GM10248 (cell line): Measurements from ENCODE around the gene TYW1B.
"Not testable (repeated sequence)": the region's sequence is repeated elsewhere in the genome, so short reads cannot be mapped to it uniquely, and the experiment has no call there.

Experiments
- CTCF ChIA-PET: fragments of 300-600 bp; sonication (Branson Sonifier 250); formaldehyde crosslinking; extraction: SDS; loops from one replicate; lab custom pipeline; 2021; ENCODE audit warnings: antibody characterized with exemption; lab: Yijun Ruan, JAX
- POLR2A ChIA-PET: fragments of 350-650 bp; sonication (Branson Sonifier 250); formaldehyde crosslinking; extraction: SDS; loops from one replicate; lab custom pipeline; 2020; ENCODE audit warnings: antibody characterized with exemption; lab: Yijun Ruan, JAX
- DNase-seq: peaks from one replicate; pipeline ENCODE4 v3.0.0; 2012; ENCODE audit errors: extremely low spot score
- CTCF ChIP-seq: IDR thresholded peaks from 2 replicates; pipeline ENCODE4 v1.5.1; 2012; ENCODE audit warnings: mild to moderate bottlenecking, low read depth; ENCODE audit errors: extremely low read depth, missing control alignments, control extremely low read depth

TYW1B gene

GRCh38 chr7:72805526-72806494 is 22.2 kb downstream of the TYW1B start:
- CTCF ChIA-PET = no interaction called here
- POLR2A ChIA-PET = no interaction called here
- no peak for DNase-seq
- TF ChIP-seq CTCF = no peak

GRCh38 chr7:72803778-72804177 is 24.2 kb downstream of the TYW1B start:
- DNase-seq, CTCF ChIA-PET, POLR2A ChIA-PET: not testable (repeated sequence)

- ChIA-PET CTCF (interaction anchor here (1.0 kb wide), 1 partner anchor 15 kb away, joined by 4 read pairs; no protein-coding TSS in a partner anchor), POLR2A (interaction anchor here (0.6 kb wide), 1 partner anchor 368 kb away, joined by 3 read pairs; no protein-coding TSS in a partner anchor)
- not testable (repeated sequence) for DNase-seq
These were observed 26.4 kb downstream of the TYW1B start for GRCh38 chr7:72801564-72801963.

- CTCF ChIA-PET, POLR2A ChIA-PET, DNase-seq: not testable (repeated sequence)
These were observed 32.6 kb downstream of the TYW1B start for GRCh38 chr7:72795401-72795800.

GRCh38 chr7:72793791-72794190 is 34.2 kb downstream of the TYW1B start:
- POLR2A ChIA-PET = no interaction called here
- CTCF ChIA-PET = no interaction called here
- no peak for TF ChIP-seq CTCF
- no peak for DNase-seq

GRCh38 chr7:72790698-72791060 is 37.3 kb downstream of the TYW1B start:
- DNase-seq, POLR2A ChIA-PET, CTCF ChIA-PET: not testable (repeated sequence)

- CTCF ChIA-PET, POLR2A ChIA-PET, DNase-seq: not testable (repeated sequence)
These were observed 37.8 kb downstream of the TYW1B start for GRCh38 chr7:72790048-72790697.

GRCh38 chr7:72785166-72785955 is 42.6 kb downstream of the TYW1B start:
- POLR2A ChIA-PET = no interaction called here
- CTCF ChIA-PET = interaction anchor here (1.4 to 1.7 kb wide), 3 partner anchors 12 to 291 kb away, joined by 3 to 9 read pairs (median 4); no protein-coding TSS in a partner anchor
- DNase-seq = no peak
- TF ChIP-seq CTCF = no peak

GRCh38 chr7:72783601-72784370 is 44.2 kb downstream of the TYW1B start:
- POLR2A ChIA-PET, DNase-seq, CTCF ChIA-PET: not testable (repeated sequence)
